WTC11 (cell line): ENCODE measurements around the gene MYL3. TPM values are rescaled to one million over a fixed set of nuclear protein-coding genes. Genes with fewer than 3 reads are reported as not detected.

Experiments
- ATAC-seq: fragments of 200-7000 bp; cut with Tn5 transposase; 2 replicates; pipeline ENCODE4 v1.10.0; 2021; ENCODE audit warnings: mild to moderate bottlenecking, moderate library complexity
- CTCF ChIA-PET: fragments of 300-600 bp; sonication (Branson Sonifier 250); formaldehyde crosslinking; loops from one replicate; lab custom pipeline; 2021; ENCODE audit warnings: antibody characterized with exemption; lab: Charles Lee
- POLR2A ChIA-PET: fragments of 350-600 bp; sonication (Branson Sonifier 250); formaldehyde crosslinking; loops from one replicate; lab custom pipeline; 2021; ENCODE audit warnings: antibody characterized with exemption; lab: Charles Lee
- DNase-seq: peaks from one replicate; pipeline ENCODE4 v3.0.0; 2021; ENCODE audit warnings: low spot score
- H3K27ac Mint-ChIP-seq: 2 replicates; pipeline ENCODE4 v1.8.0; 2021; ENCODE audit warnings: mixed read lengths
- H3K27me3 Mint-ChIP-seq: 2 replicates; pipeline ENCODE4 v1.8.0; 2021; ENCODE audit warnings: low read depth, mild to moderate bottlenecking, moderate library complexity, mixed read lengths
- H3K36me3 Mint-ChIP-seq: 2 replicates; pipeline ENCODE4 v1.8.0; 2021; ENCODE audit warnings: mixed read lengths
- H3K4me1 Mint-ChIP-seq: 2 replicates; pipeline ENCODE4 v1.8.0; 2022; ENCODE audit warnings: mixed read lengths
- H3K4me3 Mint-ChIP-seq: 2 replicates; pipeline ENCODE4 v1.8.0; 2021; ENCODE audit warnings: mild to moderate bottlenecking, moderate library complexity, mixed read lengths
- H3K9me3 Mint-ChIP-seq: 2 replicates; pipeline ENCODE4 v1.8.0; 2021; ENCODE audit warnings: mixed read lengths
- CREB1 ChIP-seq: sonication (generic); formaldehyde crosslinking; IDR thresholded peaks from 2 replicates; pipeline ENCODE4 v1.8.0; 2023; ENCODE audit warnings: mild to moderate bottlenecking, missing genetic modification reagents
- ETV6 ChIP-seq: sonication (generic); formaldehyde crosslinking; IDR thresholded peaks from 2 replicates; pipeline ENCODE4 v1.8.1; 2022; ENCODE audit warnings: mild to moderate bottlenecking, missing genetic modification reagents
- FOXK1 ChIP-seq: sonication (generic); formaldehyde crosslinking; IDR thresholded peaks from 2 replicates; pipeline ENCODE4 v1.8.0; 2022; ENCODE audit warnings: mild to moderate bottlenecking, moderate library complexity, missing genetic modification reagents
- GABPB1 ChIP-seq: sonication (generic); formaldehyde crosslinking; IDR thresholded peaks from 2 replicates; pipeline ENCODE4 v1.8.1; 2023; ENCODE audit warnings: mild to moderate bottlenecking, missing genetic modification reagents
- MYBL2 ChIP-seq: sonication (generic); formaldehyde crosslinking; IDR thresholded peaks from 2 replicates; pipeline ENCODE4 v1.8.1; 2023; ENCODE audit warnings: mild to moderate bottlenecking, moderate library complexity, missing genetic modification reagents
- NR2C2 ChIP-seq: sonication (generic); formaldehyde crosslinking; IDR thresholded peaks from 2 replicates; pipeline ENCODE4 v1.8.0; 2022; ENCODE audit warnings: mild to moderate bottlenecking, missing genetic modification reagents
- NR3C1 ChIP-seq: sonication (generic); formaldehyde crosslinking; conservative IDR thresholded peaks from 2 replicates; pipeline ENCODE4 v1.8.1; 2023; ENCODE audit warnings: low read depth, mild to moderate bottlenecking, missing genetic modification reagents
- SMAD4 ChIP-seq: sonication (generic); formaldehyde crosslinking; IDR thresholded peaks from 2 replicates; pipeline ENCODE4 v1.8.0; 2022; ENCODE audit warnings: mild to moderate bottlenecking, missing genetic modification reagents
- TEAD4 ChIP-seq: sonication (generic); formaldehyde crosslinking; IDR thresholded peaks from 2 replicates; pipeline ENCODE4 v1.8.0; 2022; ENCODE audit warnings: mild to moderate bottlenecking, missing genetic modification reagents
- ZNF138 ChIP-seq: sonication (generic); formaldehyde crosslinking; conservative IDR thresholded peaks from 2 replicates; pipeline ENCODE4 v1.8.1; 2022; ENCODE audit warnings: mild to moderate bottlenecking, moderate library complexity, missing genetic modification reagents
- ZNF317 ChIP-seq: sonication (generic); formaldehyde crosslinking; IDR thresholded peaks from 2 replicates; pipeline ENCODE4 v1.8.1; 2023; ENCODE audit warnings: low read depth, mild to moderate bottlenecking, moderate library complexity, missing genetic modification reagents, borderline replicate concordance
- ZNF423 ChIP-seq: fragments of 250-450 bp; sonication (Bioruptor Pico); IDR thresholded peaks from 2 replicates; pipeline ENCODE4 v2.1.2; 2022; ENCODE audit warnings: mild to moderate bottlenecking, moderate library complexity
- total RNA-seq: library from RNA; stranded (reverse); gene quantifications from 3 replicates; pipeline ENCODE4 v1.2.3, GENCODE V29; 2021
- TF ChIP-seq, protein P1 (sequence below): sonication (generic); formaldehyde crosslinking; conservative IDR thresholded peaks from 2 replicates; pipeline ENCODE4 v1.8.1; 2022; ENCODE audit warnings: mild to moderate bottlenecking, missing genetic modification reagents
- TF ChIP-seq, protein P2 (sequence below): fragments of 250-450 bp; sonication (Bioruptor Pico); IDR thresholded peaks from 2 replicates; pipeline ENCODE4 v1.9.0; 2021; ENCODE audit warnings: mild to moderate bottlenecking
- TF ChIP-seq, protein P3 (sequence below): fragments of 250-450 bp; sonication (Bioruptor Pico); IDR thresholded peaks from 2 replicates; pipeline ENCODE4 v2.1.2; 2022; ENCODE audit warnings: mild to moderate bottlenecking, moderate library complexity
- TF ChIP-seq, protein P4 (sequence below): sonication (generic); formaldehyde crosslinking; IDR thresholded peaks from 2 replicates; pipeline ENCODE4 v1.8.1; 2022; ENCODE audit warnings: low read depth, mild to moderate bottlenecking, moderate library complexity, missing genetic modification reagents, borderline replicate concordance
- TF ChIP-seq, protein P5 (sequence below): sonication (generic); formaldehyde crosslinking; IDR thresholded peaks from 2 replicates; pipeline ENCODE4 v1.8.1; 2022; ENCODE audit warnings: mild to moderate bottlenecking, missing genetic modification reagents, moderate library complexity, borderline replicate concordance
- TF ChIP-seq, protein P6 (sequence below): sonication (generic); formaldehyde crosslinking; IDR thresholded peaks from 2 replicates; pipeline ENCODE4 v1.8.0; 2022; ENCODE audit warnings: mild to moderate bottlenecking, missing genetic modification reagents
- TF ChIP-seq, protein P7 (sequence below): sonication (generic); formaldehyde crosslinking; IDR thresholded peaks from 2 replicates; pipeline ENCODE4 v1.8.1; 2023; ENCODE audit warnings: mild to moderate bottlenecking, missing genetic modification reagents, moderate library complexity
- TF ChIP-seq, protein P8 (sequence below): sonication (generic); formaldehyde crosslinking; IDR thresholded peaks from 2 replicates; pipeline ENCODE4 v1.8.1; 2023; ENCODE audit warnings: mild to moderate bottlenecking, moderate library complexity, missing genetic modification reagents
- TF ChIP-seq, protein P9 (sequence below): sonication (generic); formaldehyde crosslinking; IDR thresholded peaks from 2 replicates; pipeline ENCODE4 v1.8.0; 2022; ENCODE audit warnings: mild to moderate bottlenecking, missing genetic modification reagents

Gene MYL3
- total RNA-seq, 1 experiment from 2014 or later: 0.31 TPM

DNA sequence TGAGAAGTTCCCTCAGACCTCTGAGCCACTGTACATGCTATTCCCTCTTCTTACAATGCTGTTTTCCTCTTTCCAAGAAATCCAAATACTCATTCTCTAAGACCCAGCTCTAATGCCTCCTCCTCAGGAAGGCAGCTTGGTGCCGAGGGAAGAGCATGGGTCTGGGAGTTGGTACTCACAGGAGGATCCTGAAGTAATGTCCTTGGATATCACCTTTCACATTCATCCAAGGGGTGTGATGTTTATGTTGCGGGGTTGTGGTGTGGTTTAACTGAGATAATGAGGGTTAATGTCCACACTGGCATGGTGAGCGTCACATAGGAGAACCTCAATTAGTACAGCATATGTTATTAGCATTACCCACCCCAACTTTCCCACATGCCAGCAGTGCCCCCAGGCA lies 31.9 kb downstream of the MYL3 start (continued):
- TF ChIP-seq, protein P1, sequence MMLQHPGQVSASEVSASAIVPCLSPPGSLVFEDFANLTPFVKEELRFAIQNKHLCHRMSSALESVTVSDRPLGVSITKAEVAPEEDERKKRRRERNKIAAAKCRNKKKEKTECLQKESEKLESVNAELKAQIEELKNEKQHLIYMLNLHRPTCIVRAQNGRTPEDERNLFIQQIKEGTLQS (CRISPR knock-in tag): no peak
- TF ChIP-seq, protein P2, sequence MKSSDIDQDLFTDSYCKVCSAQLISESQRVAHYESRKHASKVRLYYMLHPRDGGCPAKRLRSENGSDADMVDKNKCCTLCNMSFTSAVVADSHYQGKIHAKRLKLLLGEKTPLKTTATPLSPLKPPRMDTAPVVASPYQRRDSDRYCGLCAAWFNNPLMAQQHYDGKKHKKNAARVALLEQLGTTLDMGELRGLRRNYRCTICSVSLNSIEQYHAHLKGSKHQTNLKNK: no peak
- no peak for TF ChIP-seq ZNF138 (CRISPR knock-in tag)
- no peak for TF ChIP-seq NR3C1 (CRISPR knock-in tag)
- no peak for TF ChIP-seq ZNF423 (CRISPR knock-in tag)
- TF ChIP-seq, protein P3, sequence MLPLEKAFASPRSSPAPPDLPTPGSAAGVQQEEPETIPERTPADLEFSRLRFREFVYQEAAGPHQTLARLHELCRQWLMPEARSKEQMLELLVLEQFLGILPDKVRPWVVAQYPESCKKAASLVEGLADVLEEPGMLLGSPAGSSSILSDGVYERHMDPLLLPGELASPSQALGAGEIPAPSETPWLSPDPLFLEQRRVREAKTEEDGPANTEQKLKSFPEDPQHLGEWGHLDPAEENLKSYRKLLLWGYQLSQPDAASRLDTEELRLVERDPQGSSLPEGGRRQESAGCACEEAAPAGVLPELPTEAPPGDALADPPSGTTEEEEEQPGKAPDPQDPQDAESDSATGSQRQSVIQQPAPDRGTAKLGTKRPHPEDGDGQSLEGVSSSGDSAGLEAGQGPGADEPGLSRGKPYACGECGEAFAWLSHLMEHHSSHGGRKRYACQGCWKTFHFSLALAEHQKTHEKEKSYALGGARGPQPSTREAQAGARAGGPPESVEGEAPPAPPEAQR (CRISPR knock-in tag): no peak
- no peak for TF ChIP-seq FOXK1 (CRISPR knock-in tag)
- no peak for TF ChIP-seq NR2C2 (CRISPR knock-in tag)
- no peak for TF ChIP-seq CREB1
- no peak for TF ChIP-seq ZNF317

DNA sequence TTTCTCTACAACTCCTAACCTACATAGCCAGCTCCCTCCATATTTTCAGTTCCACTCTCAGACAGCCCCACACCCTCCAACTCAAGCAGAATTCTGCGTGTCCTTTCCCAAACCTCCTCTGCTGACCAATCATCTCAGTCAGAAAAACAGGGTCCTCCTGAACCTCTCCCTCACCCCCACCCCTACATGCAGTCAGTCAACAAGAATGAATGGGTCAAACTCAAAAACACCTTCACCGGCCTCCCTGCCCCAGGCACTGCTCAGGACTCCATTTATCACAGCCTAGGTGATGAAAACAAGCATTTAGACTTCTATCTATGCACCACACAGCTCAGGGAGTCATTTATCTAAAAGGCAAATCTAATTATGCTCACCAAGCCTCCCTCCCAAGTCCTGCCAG lies 32.4 kb downstream of the MYL3 start:
- no peaks in the 10 kb centered on the region for H3K4me1 Mint-ChIP-seq
- no peak for DNase-seq
- H3K4me3 Mint-ChIP-seq: no peak overlapping the region
- no peaks in the 10 kb centered on the region for H3K36me3 Mint-ChIP-seq
- ChIA-PET POLR2A (no interaction called here), CTCF (no interaction called here)
- peaks cover 6% of the 10 kb centered on the region; the same call in 1 of the 2 replicates for H3K27me3 Mint-ChIP-seq
- no peak overlapping the region for H3K27ac Mint-ChIP-seq
- H3K9me3 Mint-ChIP-seq: no peaks in the 10 kb centered on the region
- ATAC-seq: no peak
- TF ChIP-seq, protein P4, sequence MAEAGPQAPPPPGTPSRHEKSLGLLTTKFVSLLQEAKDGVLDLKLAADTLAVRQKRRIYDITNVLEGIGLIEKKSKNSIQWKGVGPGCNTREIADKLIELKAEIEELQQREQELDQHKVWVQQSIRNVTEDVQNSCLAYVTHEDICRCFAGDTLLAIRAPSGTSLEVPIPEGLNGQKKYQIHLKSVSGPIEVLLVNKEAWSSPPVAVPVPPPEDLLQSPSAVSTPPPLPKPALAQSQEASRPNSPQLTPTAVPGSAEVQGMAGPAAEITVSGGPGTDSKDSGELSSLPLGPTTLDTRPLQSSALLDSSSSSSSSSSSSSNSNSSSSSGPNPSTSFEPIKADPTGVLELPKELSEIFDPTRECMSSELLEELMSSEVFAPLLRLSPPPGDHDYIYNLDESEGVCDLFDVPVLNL (CRISPR knock-in tag): no peak
- TF ChIP-seq, protein P1 (CRISPR knock-in tag): no peak
- no peak for TF ChIP-seq TEAD4
- no peak for TF ChIP-seq MYBL2 (CRISPR knock-in tag)
- TF ChIP-seq, protein P5, sequence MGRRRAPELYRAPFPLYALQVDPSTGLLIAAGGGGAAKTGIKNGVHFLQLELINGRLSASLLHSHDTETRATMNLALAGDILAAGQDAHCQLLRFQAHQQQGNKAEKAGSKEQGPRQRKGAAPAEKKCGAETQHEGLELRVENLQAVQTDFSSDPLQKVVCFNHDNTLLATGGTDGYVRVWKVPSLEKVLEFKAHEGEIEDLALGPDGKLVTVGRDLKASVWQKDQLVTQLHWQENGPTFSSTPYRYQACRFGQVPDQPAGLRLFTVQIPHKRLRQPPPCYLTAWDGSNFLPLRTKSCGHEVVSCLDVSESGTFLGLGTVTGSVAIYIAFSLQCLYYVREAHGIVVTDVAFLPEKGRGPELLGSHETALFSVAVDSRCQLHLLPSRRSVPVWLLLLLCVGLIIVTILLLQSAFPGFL (CRISPR knock-in tag): no peak
- TF ChIP-seq, protein P6, sequence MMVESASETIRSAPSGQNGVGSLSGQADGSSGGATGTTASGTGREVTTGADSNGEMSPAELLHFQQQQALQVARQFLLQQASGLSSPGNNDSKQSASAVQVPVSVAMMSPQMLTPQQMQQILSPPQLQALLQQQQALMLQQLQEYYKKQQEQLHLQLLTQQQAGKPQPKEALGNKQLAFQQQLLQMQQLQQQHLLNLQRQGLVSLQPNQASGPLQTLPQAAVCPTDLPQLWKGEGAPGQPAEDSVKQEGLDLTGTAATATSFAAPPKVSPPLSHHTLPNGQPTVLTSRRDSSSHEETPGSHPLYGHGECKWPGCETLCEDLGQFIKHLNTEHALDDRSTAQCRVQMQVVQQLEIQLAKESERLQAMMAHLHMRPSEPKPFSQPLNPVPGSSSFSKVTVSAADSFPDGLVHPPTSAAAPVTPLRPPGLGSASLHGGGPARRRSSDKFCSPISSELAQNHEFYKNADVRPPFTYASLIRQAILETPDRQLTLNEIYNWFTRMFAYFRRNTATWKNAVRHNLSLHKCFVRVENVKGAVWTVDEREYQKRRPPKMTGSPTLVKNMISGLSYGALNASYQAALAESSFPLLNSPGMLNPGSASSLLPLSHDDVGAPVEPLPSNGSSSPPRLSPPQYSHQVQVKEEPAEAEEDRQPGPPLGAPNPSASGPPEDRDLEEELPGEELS (CRISPR knock-in tag): no peak
- TF ChIP-seq GABPB1 (CRISPR knock-in tag): no peak
- TF ChIP-seq, protein P7, sequence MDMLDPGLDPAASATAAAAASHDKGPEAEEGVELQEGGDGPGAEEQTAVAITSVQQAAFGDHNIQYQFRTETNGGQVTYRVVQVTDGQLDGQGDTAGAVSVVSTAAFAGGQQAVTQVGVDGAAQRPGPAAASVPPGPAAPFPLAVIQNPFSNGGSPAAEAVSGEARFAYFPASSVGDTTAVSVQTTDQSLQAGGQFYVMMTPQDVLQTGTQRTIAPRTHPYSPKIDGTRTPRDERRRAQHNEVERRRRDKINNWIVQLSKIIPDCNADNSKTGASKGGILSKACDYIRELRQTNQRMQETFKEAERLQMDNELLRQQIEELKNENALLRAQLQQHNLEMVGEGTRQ (CRISPR knock-in tag): no peak
- TF ChIP-seq, protein P8, sequence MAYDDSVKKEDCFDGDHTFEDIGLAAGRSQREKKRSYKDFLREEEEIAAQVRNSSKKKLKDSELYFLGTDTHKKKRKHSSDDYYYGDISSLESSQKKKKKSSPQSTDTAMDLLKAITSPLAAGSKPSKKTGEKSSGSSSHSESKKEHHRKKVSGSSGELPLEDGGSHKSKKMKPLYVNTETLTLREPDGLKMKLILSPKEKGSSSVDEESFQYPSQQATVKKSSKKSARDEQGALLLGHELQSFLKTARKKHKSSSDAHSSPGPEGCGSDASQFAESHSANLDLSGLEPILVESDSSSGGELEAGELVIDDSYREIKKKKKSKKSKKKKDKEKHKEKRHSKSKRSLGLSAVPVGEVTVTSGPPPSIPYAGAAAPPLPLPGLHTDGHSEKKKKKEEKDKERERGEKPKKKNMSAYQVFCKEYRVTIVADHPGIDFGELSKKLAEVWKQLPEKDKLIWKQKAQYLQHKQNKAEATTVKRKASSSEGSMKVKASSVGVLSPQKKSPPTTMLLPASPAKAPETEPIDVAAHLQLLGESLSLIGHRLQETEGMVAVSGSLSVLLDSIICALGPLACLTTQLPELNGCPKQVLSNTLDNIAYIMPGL (CRISPR knock-in tag): no peak
- no peak for TF ChIP-seq ETV6 (CRISPR knock-in tag)
- TF ChIP-seq ZNF423 (CRISPR knock-in tag): no peak
- TF ChIP-seq, protein P9, sequence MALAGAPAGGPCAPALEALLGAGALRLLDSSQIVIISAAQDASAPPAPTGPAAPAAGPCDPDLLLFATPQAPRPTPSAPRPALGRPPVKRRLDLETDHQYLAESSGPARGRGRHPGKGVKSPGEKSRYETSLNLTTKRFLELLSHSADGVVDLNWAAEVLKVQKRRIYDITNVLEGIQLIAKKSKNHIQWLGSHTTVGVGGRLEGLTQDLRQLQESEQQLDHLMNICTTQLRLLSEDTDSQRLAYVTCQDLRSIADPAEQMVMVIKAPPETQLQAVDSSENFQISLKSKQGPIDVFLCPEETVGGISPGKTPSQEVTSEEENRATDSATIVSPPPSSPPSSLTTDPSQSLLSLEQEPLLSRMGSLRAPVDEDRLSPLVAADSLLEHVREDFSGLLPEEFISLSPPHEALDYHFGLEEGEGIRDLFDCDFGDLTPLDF (CRISPR knock-in tag): no peak
- TF ChIP-seq NR2C2 (CRISPR knock-in tag): no peak
- no peak for TF ChIP-seq NR3C1 (CRISPR knock-in tag)
- TF ChIP-seq SMAD4 (CRISPR knock-in tag): no peak
- TF ChIP-seq, all 79 proteins: peak for 0
